GM06990 (cell line): ENCODE data around the gene RPS6KB2.
A peak's percentile ranks its signal among the peaks of the same experiment; 100 is the strongest.
"Not testable (repeated sequence)": the region's sequence is repeated elsewhere in the genome, so short reads cannot be mapped to it uniquely, and the experiment has no call there.

ENCODE experiments used
- DNase-seq: peaks from one replicate; pipeline ENCODE4 v3.0.0-alpha.2; 2011; ENCODE audit not compliant: insufficient read length; ENCODE audit errors: extremely low read depth
- H3K27me3 ChIP-seq: replicated peaks from 2 replicates; pipeline ENCODE4 v1.6.0; 2011; ENCODE audit warnings: low read length; ENCODE audit not compliant: control insufficient read depth, insufficient read depth
- H3K36me3 ChIP-seq: 2 replicates; pipeline ENCODE4 v1.5.1; 2011; ENCODE audit warnings: low read length; ENCODE audit not compliant: control insufficient read depth, insufficient read depth
- H3K4me3 ChIP-seq: replicated peaks from 2 replicates; pipeline ENCODE4 v1.5.1; 2011; ENCODE audit warnings: low read depth, mild to moderate bottlenecking, control low read depth, low read length
- CTCF ChIP-seq: IDR thresholded peaks from 2 replicates; pipeline ENCODE4 v1.5.1; 2011; ENCODE audit warnings: low read length, control low read depth, mild to moderate bottlenecking, inconsistent platforms; ENCODE audit not compliant: insufficient read depth, poor library complexity, severe bottlenecking

The RPS6KB2 gene

DNA sequence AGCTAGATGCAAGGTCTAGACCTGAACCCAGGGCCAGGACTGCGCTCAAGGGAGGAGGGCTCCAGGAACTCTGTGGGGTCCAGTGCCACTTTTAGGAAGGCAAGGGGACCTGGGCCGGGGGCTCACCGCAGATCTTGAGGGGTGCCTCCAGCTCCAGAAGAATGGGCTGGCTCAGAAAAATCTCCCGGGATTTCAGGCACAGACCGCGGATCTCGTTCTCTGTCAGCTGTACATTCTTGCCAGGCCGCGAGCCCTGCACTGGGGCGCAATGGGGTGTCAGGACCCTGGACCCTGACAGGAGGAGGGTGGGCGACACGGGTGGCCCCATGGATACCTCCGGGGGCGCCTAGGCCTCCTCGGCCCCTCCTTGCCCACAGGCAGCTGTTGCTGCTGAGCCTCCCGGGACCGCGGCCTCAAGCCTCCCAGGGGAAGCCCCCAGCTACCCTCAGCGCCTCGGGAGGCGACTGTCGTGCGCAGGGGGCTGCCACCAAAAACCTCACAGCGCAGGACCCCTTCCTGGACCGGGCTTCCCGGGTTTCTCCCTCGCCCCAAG lies 27.3 kb upstream of the RPS6KB2 start:
- no peak for DNase-seq
- Histone ChIP-seq H3K27me3 (no peaks in the 10 kb centered on the region), H3K4me3 (peak overlapping the region; percentile 90), H3K36me3 (peaks cover 36% of the 10 kb centered on the region)
- no peak for TF ChIP-seq CTCF

- TF ChIP-seq CTCF = peak; percentile 9
- H3K4me3 ChIP-seq = peak within 1 kb of the TSS; percentile 90
- no peaks in the 10 kb centered on the region for H3K27me3 ChIP-seq
- H3K36me3 ChIP-seq = peaks cover 35% of the 10 kb centered on the region
- peak; percentile 89 for DNase-seq
Measured at GRCh38 chr11:67401495-67402191, 26.7 kb upstream of the RPS6KB2 start, which contains the start of gene PPP1CA. Gene PPP1CA (minus strand): TSS chr11:67401858. CDS start chr11:67401782, 76 bp downstream.

DNA sequence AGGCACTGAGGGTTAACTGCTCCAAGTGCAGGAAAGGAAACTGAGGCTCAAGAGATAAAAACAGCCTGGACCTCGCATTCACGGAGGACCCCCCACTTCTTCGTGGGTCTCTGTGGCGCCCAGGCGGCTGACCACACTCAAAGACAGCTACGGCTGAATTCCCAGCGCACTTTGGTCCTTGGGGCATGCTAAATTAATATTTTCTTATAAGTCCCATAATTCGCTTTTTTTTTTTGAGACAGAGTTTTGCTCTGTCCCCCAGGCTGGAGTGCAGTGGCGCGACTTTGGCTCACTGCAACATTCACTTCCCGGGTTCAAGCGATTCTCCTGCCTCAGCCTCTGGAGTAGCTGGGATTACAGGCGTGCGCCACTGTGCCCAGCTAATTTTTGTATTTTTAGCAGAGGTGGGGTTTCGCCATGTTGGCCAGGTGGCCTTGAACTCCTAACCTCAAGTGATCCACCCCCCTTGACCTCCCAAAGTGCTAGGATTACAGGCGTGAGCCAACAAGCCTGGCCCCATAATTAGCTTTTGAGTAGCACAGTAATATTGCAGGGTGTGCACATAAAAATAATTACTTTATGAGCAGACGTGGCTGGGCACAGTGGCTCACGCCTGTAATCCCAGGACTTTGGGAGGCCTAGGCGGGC lies 26.0 kb upstream of the RPS6KB2 start:
- Histone ChIP-seq H3K4me3 (peak overlapping the region; percentile 54), H3K36me3 (peaks cover 36% of the 10 kb centered on the region)
- not testable (repeated sequence) for DNase-seq, H3K27me3 ChIP-seq

GRCh38 chr11:67403085-67403484 lies 25.2 kb upstream of the RPS6KB2 start:
- H3K27me3 ChIP-seq, DNase-seq: not testable (repeated sequence)
- Histone ChIP-seq H3K4me3 (peak overlapping the region; percentile 80), H3K36me3 (peaks cover 31% of the 10 kb centered on the region)

- DNase-seq = no peak
- H3K27me3 ChIP-seq = no peaks in the 10 kb centered on the region
- H3K36me3 ChIP-seq = peaks cover 20% of the 10 kb centered on the region
- TF ChIP-seq CTCF = no peak
- H3K4me3 ChIP-seq = peak overlapping the region; percentile 80
Measured at GRCh38 chr11:67404515-67405195, 23.6 kb upstream of the RPS6KB2 start.

GRCh38 chr11:67405196-67405567 lies 23.1 kb upstream of the RPS6KB2 start:
- H3K4me3 ChIP-seq = peak overlapping the region; percentile 80
- DNase-seq = no peak
- no peaks in the 10 kb centered on the region for H3K27me3 ChIP-seq
- peaks cover 20% of the 10 kb centered on the region for H3K36me3 ChIP-seq
- TF ChIP-seq CTCF = no peak
